PFSK-1 (cell line): ENCODE measurements around the gene NANOS2.

Experiments used
- FOXP2 ChIP-seq: optimal IDR thresholded peaks from 2 replicates; pipeline ENCODE3; 2011; ENCODE audit warnings: borderline replicate concordance, control low read depth, inconsistent platforms; ENCODE audit not compliant: insufficient read depth; ENCODE audit errors: extremely low read length, extremely low read depth
- POLR2AphosphoS5 ChIP-seq: IDR thresholded peaks from 2 replicates; pipeline ENCODE4 v1.6.1; 2012; ENCODE audit warnings: low read depth, mild to moderate bottlenecking, control low read depth, low read length, moderate library complexity
- REST ChIP-seq, 2 experiments: IDR thresholded peaks; 2 replicates each; pipeline versions ENCODE4 v1.6.1 to v1.8.0; 2011 to 2012; ENCODE audit warnings: low read depth in 2 of 2, low read length in 2 of 2, control low read depth in 1 of 2, inconsistent platforms in 1 of 2, mild to moderate bottlenecking in 1 of 2, moderate library complexity in 1 of 2; ENCODE audit not compliant: insufficient read depth in 1 of 2
- SIN3A ChIP-seq: IDR thresholded peaks from 2 replicates; pipeline ENCODE4 v1.6.1; 2012; ENCODE audit warnings: mild to moderate bottlenecking, low read length, moderate library complexity, borderline replicate concordance; ENCODE audit not compliant: insufficient read depth
- TAF1 ChIP-seq: IDR thresholded peaks from 2 replicates; pipeline ENCODE4 v1.6.1; 2012; ENCODE audit warnings: low read length, control low read depth, borderline replicate concordance; ENCODE audit not compliant: insufficient read depth

NANOS2 gene

GRCh38 chr19:45884682-45885555, 29.7 kb downstream of the NANOS2 start:
- TF ChIP-seq REST (IDR thresholded peaks at IDR 0.05; ENCODE audit: insufficient read depth in 1 of 2, low read depth in 2 of 2, low read length in 2 of 2) (no peak), SIN3A (no peak), FOXP2 (no peak), POLR2AphosphoS5 (no peak), TAF1 (no peak)

- TF ChIP-seq FOXP2, result no peak
- no peak for TF ChIP-seq SIN3A
- no peak for TF ChIP-seq POLR2AphosphoS5
- no peak for TF ChIP-seq REST (IDR thresholded peaks at IDR 0.05; ENCODE audit: insufficient read depth in 1 of 2, low read depth in 2 of 2, low read length in 2 of 2)
- no peak for TF ChIP-seq TAF1
These were observed 30.5 kb downstream of the NANOS2 start for GRCh38 chr19:45883881-45884681.

- TF ChIP-seq FOXP2, result no peak
- TF ChIP-seq SIN3A, result no peak
- TF ChIP-seq REST (IDR thresholded peaks at IDR 0.05; ENCODE audit: insufficient read depth in 1 of 2, low read depth in 2 of 2, low read length in 2 of 2), result no peak
- TF ChIP-seq POLR2AphosphoS5, result no peak
- TF ChIP-seq TAF1, result no peak
These were observed 31.0 kb downstream of the NANOS2 start for GRCh38 chr19:45883586-45883880.

- TF ChIP-seq TAF1 (no peak), SIN3A (no peak), POLR2AphosphoS5 (peak; percentile 23; the same call in 1 of the 2 replicates), REST (IDR thresholded peaks at IDR 0.05; ENCODE audit: insufficient read depth in 1 of 2, low read depth in 2 of 2, low read length in 2 of 2) (no peak), FOXP2 (peak; percentile 91)
These were observed 31.7 kb downstream of the NANOS2 start for GRCh38 chr19:45882652-45883585.
